GM21786 (cell line): ENCODE measurements around the gene HOGA1.
"Not testable (repeated sequence)": the region's sequence is repeated elsewhere in the genome, so short reads cannot be mapped to it uniquely, and the experiment has no call there.

ENCODE experiments used
- ATAC-seq: cut with Tn5 transposase; IDR thresholded peaks from one replicate; pipeline ENCODE4 v1.9.1; 2021; ENCODE audit not compliant: unreplicated experiment

The HOGA1 gene

GRCh38 chr10:97554336-97554735 lies 29.9 kb upstream of the HOGA1 start:
- not testable (repeated sequence) for ATAC-seq

GRCh38 chr10:97555541-97555940 lies 28.6 kb upstream of the HOGA1 start:
- ATAC-seq = not testable (repeated sequence)

- ATAC-seq = not testable (repeated sequence)
Observed at GRCh38 chr10:97560731-97561381, 23.3 kb upstream of the HOGA1 start.

GRCh38 chr10:97561386-97562077 lies 22.7 kb upstream of the HOGA1 start:
- ATAC-seq = not testable (repeated sequence)

- ATAC-seq = not testable (repeated sequence)
Observed at GRCh38 chr10:97562329-97562728, 21.9 kb upstream of the HOGA1 start.

GRCh38 chr10:97563337-97563736 lies 20.9 kb upstream of the HOGA1 start:
- no peak for ATAC-seq

GRCh38 chr10:97564776-97565175 lies 19.4 kb upstream of the HOGA1 start:
- no peak for ATAC-seq

DNA sequence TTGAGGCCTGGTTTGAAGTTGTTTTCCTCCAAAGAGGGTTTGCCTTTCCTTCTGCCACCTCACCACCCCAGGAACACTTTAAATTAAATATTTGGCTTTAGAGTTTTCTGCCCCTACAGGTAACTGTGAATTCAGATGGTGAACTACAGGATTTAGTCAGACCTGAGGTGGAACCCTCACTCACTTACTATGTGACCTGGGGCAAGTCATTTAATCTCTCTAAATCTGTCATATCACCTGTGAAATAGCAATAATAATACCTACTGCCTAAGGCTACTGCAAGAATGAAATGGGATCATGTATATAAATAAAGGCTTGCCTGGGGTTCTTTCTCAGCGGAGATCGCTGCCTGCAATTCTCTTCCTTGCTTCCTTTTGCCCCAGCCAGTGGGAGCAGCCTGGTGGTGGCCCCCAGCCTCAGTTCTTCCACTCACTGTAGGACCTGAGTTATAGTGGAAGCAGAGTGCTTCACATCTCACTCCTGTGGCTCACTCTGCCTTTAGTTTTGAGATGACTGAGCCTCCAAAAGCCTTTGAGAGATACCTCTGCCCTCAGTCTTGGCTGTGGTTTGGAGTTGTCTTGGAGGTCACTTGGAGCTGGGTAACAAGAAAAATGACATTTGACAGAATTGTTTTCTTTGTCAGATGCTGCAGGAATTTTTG lies 17.7 kb upstream of the HOGA1 start:
- no peak for ATAC-seq

- ATAC-seq = no peak
Observed at GRCh38 chr10:97567891-97568290, 16.3 kb upstream of the HOGA1 start.

GRCh38 chr10:97570146-97570788 lies 13.9 kb upstream of the HOGA1 start:
- ATAC-seq = no peak

GRCh38 chr10:97570789-97571471 lies 13.3 kb upstream of the HOGA1 start:
- ATAC-seq = no peak

DNA sequence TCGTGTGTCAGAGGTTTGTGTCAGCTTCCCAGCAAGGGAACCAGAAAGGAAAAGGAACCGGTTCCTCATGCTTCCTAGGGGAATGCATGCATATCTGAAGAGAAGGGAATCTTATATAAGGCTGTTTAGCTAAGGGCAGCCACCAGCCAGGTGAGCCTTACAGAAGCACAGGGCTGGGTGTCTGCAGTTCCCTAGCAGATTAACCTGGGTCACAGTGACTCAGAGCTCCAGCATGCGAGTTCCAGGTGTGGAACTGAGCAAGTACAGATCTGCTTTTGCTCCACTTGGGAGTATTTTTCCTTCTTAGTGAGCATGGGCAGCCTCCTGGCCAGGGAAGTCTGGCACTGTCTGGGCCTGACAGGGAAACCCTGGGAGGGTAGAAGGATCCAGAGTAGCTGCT lies 12.6 kb upstream of the HOGA1 start:
- ATAC-seq = no peak

GRCh38 chr10:97572214-97572989 lies 11.8 kb upstream of the HOGA1 start, which contains the start of gene ANKRD2:
TSS of gene ANKRD2 (plus strand) at chr10:97572779. CDS start at chr10:97572789, 10 bp downstream.
- ATAC-seq = no peak

GRCh38 chr10:97573021-97573420 lies 11.2 kb upstream of the HOGA1 start:
- no peak for ATAC-seq

DNA sequence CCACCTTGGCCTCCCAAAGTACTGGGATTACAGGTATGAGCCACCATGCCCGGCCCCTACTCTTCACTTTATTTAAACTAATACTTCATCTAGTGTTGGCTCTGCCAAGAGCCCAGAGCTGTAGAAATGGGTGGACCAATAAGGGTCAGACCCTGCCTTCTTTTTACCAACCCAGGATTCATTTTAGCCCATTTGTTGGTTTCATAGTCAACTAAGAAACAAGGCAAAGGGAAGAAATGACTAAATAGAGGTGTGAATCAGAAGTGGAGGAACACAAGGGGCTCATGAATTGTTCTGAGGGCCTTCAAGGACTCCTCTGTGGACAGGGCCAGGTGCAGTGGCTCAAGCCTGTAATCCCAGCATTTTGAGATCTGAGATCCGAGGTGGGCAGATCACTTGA lies 10.5 kb upstream of the HOGA1 start:
- ATAC-seq = no peak

DNA sequence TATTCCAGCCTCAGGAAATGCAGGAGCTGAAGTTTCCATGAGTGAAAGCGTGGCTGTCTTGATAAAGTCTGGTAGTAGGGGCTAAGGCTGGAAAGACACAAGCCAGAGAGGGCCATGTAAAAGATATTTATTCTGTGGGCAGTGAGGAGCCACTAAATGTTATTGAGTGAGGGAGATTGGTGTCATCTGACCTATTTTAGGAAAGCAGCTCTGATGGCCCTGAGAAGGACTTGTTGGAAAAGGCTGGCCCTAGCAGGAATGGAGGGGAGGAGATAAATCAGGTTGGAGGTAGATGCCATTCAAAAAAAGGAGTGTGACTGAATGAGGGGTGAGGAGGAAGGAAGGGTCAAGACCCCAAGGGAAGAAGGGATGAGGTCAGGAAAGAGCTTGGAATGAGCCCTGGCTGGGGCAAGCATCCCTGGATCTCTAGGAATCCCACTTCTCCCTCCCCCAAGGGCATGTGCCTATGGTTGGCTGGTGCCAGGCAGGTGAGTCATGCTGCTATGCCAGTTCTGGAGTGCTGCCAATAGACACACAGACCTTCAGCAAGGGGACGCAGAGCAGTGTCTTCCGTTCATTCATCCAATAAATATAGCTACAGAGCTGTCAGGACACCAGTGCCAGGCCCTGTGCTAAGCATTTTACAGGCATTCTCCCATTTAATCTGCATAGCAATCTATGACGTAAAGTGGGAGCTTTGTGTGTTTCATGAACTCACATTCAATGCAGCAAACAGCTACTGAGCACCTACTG lies 9.6 kb upstream of the HOGA1 start:
- ATAC-seq = no peak

DNA sequence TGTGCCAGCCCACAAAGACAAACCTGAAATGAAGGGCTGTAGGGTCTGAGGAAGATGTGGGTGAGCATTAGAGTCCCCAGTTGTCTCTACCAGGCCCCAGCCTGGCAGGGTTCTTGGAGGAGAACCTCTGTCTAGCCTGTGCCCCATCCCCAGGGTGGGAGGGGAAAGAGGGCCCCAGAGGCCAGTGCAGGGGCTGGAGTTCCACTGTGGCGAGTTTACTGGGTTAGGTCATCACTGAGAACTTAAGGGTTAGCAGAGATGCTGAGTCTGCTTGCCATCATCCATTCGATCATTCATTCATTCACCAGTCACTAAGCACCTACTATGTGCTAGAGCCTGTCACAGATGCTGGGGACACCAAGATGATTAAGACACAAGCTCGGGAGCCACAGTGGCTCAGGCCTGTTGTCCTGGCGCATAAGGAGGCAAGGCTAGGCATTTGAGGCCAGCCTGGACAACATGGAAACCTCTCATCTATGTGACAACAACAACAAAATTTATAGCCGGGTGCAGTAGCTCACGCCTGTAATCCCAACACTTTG lies 9.0 kb upstream of the HOGA1 start:
- ATAC-seq = no peak

- not testable (repeated sequence) for ATAC-seq
Observed at GRCh38 chr10:97576487-97576886, 7.7 kb upstream of the HOGA1 start.

DNA sequence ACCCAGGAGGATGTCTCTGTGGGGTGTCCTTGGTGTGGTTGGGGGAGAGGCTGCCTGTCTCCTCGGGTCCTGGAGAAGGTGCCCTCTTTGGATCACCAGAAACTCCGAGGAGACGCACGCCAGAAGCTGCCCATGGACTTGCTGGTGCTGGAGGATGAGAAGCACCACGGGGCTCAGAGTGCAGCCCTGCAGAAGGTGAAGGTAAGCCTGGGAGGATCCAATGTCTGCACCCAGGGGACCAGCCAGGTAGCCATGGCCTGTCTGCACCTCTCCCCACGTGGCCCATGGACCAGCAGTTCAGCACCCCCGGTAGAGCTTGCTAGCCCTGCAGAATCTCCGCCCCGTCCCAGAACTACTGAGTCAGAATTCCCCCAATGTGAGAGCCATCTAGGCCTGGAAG lies 6.5 kb upstream of the HOGA1 start:
- ATAC-seq = no peak
